Adrenal gland (tissue), 5 donors: ENCODE measurements around the gene MUC16.

ENCODE experiments used
- CTCF ChIP-seq, 6 experiments: fragments of 450-650 bp in 4 of 6; fragments of 200-600 bp in 2 of 6; sonication (generic) in 1 of 6; IDR thresholded peaks; 1 replicate in 5 of 6; 2 replicates in 1 of 6; pipeline versions ENCODE4 v1.5.1 to v1.8.0; 2016 to 2021; ENCODE audit warnings: antibody characterized with exemption in 6 of 6, mild to moderate bottlenecking in 2 of 6, moderate library complexity in 1 of 6
- POLR2A ChIP-seq, 2 donors: fragments of 450-650 bp; IDR thresholded peaks; one replicate each; pipeline ENCODE4 v1.6.1; 2017; ENCODE audit warnings: antibody characterized with exemption in 2 of 2, mild to moderate bottlenecking in 2 of 2, moderate library complexity in 1 of 2
- donor health status: DM: no; HTN: no; CAD: no.

- no peak for TF ChIP-seq POLR2A (IDR thresholded peaks at IDR 0.05)
- TF ChIP-seq CTCF (IDR thresholded peaks at IDR 0.05) = no peak
These were observed 23.9 kb downstream of the MUC16 start for GRCh38 chr19:8986296-8986695.
